Osteoblast (primary cell): ENCODE measurements around the gene PSMC5. TPM values are rescaled to one million over a fixed set of nuclear protein-coding genes. Genes with fewer than 3 reads are reported as not detected.

ENCODE experiments used
- DNase-seq: peaks from one replicate; pipeline ENCODE4 v3.0.0; 2011; ENCODE audit warnings: low spot score, mixed read lengths; ENCODE audit not compliant: insufficient read length; ENCODE audit errors: missing footprints
- H2AFZ ChIP-seq: 2 replicates; pipeline ENCODE4 v1.6.0; 2011; ENCODE audit warnings: mild to moderate bottlenecking, low read length
- H3K27ac ChIP-seq: 2 replicates; pipeline ENCODE4 v1.5.1; 2011; ENCODE audit warnings: mild to moderate bottlenecking, low read depth, low read length, moderate library complexity
- H3K27me3 ChIP-seq: 2 replicates; pipeline ENCODE4 v1.6.0; 2012; ENCODE audit warnings: mild to moderate bottlenecking, control low read depth, inconsistent platforms, low read length, moderate library complexity; ENCODE audit not compliant: insufficient read depth
- H3K36me3 ChIP-seq: 2 replicates; pipeline ENCODE4 v1.5.1; 2011; ENCODE audit warnings: mild to moderate bottlenecking, low read length, control low read depth, moderate library complexity; ENCODE audit not compliant: insufficient read depth
- H3K4me1 ChIP-seq: 2 replicates; pipeline ENCODE4 v1.5.1; 2011; ENCODE audit warnings: mild to moderate bottlenecking, low read length, control low read depth, moderate library complexity; ENCODE audit not compliant: insufficient read depth
- H3K4me2 ChIP-seq: 2 replicates; pipeline ENCODE4 v1.6.0; 2011; ENCODE audit warnings: mild to moderate bottlenecking, low read length; ENCODE audit not compliant: insufficient read depth
- H3K4me3 ChIP-seq: fragments of 200-600 bp; sonication (generic); 3 replicates; pipeline ENCODE4 v1.5.1; 2012; ENCODE audit warnings: mild to moderate bottlenecking, low read length, inconsistent platforms; ENCODE audit not compliant: insufficient read depth
- H3K79me2 ChIP-seq: 2 replicates; pipeline ENCODE4 v1.6.0; 2012; ENCODE audit warnings: mild to moderate bottlenecking, low read length, control low read depth, inconsistent platforms; ENCODE audit not compliant: insufficient read depth
- H3K9me3 ChIP-seq: 2 replicates; pipeline ENCODE4 v1.5.1; 2011; ENCODE audit warnings: low read depth, low read length, control low read depth
- H4K20me1 ChIP-seq: 2 replicates; pipeline ENCODE4 v1.6.0; 2012; ENCODE audit warnings: mild to moderate bottlenecking, low read length, control low read depth; ENCODE audit not compliant: insufficient read depth
- total RNA-seq: library from RNA; depleted of rRNA; stranded (reverse); fragments of >200 nt; gene quantifications from 2 replicates; pipeline ENCODE4 v1.2.3, GENCODE V29; 2012
- TF ChIP-seq, protein P1 (sequence below): IDR thresholded peaks from 2 replicates; pipeline ENCODE4 v1.5.1; 2011; ENCODE audit warnings: mild to moderate bottlenecking, low read depth, low read length, moderate library complexity; ENCODE audit errors: extremely low read depth

The PSMC5 gene
- total RNA-seq, 1 donor: 34.0 TPM

DNA sequence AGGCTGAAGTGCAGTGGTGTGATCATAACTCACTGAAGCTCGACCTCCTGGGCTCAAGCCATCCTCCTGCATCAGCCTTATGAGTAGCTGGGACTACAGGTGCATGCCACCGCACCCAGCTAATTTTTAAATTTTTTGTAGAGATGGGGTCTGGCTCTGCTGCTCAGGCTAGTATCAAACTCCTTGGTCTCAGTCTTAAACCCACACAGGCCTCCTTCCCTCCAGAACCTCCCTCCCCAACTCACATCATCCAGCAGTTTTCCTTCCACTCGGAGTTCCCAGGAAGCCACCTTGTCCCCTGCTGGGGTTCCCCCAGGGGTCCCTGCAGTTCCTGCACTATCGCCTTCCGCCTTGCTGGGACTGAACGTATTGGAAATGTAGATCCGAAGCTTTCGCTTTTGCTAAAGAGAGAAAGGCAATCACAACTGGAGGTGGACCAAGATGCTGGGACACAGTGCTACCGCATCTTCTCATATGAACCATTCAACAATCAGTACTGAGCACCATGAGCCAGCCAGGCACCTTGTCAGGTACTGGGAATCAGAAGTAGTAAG is 8.0 kb downstream of the PSMC5 start:
- H2AFZ ChIP-seq: no peak overlapping the region
- H3K27me3 ChIP-seq: no peaks in the 10 kb centered on the region
- H3K79me2 ChIP-seq: peaks cover 52% of the 10 kb centered on the region
- peaks cover 31% of the 10 kb centered on the region for H4K20me1 ChIP-seq
- H3K27ac ChIP-seq: no peak overlapping the region
- no peaks in the 10 kb centered on the region for H3K9me3 ChIP-seq
- peaks cover 16% of the 10 kb centered on the region for H3K4me1 ChIP-seq
- DNase-seq: no peak
- H3K4me3 ChIP-seq: no peak overlapping the region
- TF ChIP-seq, protein P1, sequence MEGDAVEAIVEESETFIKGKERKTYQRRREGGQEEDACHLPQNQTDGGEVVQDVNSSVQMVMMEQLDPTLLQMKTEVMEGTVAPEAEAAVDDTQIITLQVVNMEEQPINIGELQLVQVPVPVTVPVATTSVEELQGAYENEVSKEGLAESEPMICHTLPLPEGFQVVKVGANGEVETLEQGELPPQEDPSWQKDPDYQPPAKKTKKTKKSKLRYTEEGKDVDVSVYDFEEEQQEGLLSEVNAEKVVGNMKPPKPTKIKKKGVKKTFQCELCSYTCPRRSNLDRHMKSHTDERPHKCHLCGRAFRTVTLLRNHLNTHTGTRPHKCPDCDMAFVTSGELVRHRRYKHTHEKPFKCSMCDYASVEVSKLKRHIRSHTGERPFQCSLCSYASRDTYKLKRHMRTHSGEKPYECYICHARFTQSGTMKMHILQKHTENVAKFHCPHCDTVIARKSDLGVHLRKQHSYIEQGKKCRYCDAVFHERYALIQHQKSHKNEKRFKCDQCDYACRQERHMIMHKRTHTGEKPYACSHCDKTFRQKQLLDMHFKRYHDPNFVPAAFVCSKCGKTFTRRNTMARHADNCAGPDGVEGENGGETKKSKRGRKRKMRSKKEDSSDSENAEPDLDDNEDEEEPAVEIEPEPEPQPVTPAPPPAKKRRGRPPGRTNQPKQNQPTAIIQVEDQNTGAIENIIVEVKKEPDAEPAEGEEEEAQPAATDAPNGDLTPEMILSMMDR: no peak
- peaks cover 59% of the 10 kb centered on the region for H3K36me3 ChIP-seq
- H3K4me2 ChIP-seq: no peak overlapping the region

DNA sequence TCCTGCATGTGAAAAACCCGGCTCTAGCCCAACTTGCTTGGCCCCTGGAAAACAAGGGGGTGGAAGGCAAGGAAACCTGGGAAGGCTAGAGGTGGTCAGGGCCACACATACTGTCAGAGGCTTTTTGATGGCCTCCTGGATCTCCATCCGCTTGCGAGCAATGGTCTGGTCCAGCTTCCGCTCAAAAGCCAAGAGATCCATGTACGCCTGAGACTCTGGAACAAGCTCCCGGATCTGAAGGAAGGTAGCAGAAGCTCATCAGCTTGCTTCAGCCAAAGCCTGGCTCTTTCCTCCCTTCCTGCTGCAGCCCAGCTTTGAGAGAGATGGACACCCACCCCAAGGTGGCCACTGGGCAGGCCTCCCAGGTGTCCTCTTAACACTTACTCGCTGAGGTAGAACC is 9.6 kb downstream of the PSMC5 start:
- H3K79me2 ChIP-seq: peaks cover 63% of the 10 kb centered on the region
- peaks cover 43% of the 10 kb centered on the region for H3K36me3 ChIP-seq
- no peaks in the 10 kb centered on the region for H3K27me3 ChIP-seq

DNA sequence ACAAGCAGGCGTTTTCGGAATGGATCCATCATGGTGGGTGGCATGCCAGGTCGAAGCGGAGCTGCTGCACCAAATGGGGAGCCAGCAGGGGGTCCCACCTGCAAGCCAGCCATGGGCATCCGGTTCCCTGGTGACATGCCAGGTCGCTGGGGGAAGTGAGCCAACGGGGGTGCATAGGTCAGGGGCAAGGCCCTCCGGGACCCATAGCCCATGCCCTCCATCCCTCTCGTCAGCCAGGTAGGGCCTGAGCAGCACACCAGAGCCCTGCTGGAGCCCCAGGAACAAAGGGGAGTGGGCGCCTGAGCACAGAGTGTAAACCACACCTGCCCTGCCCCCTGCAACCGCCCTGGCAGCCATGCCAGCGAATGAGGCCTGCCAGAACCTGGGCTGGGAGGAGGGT is 10.2 kb downstream of the PSMC5 start:
- TF ChIP-seq, protein P1: no peak
- no peaks in the 10 kb centered on the region for H3K27me3 ChIP-seq
- H3K36me3 ChIP-seq: peaks cover 36% of the 10 kb centered on the region
- H3K4me2 ChIP-seq: no peak overlapping the region
- H3K4me1 ChIP-seq: peaks cover 29% of the 10 kb centered on the region
- H3K4me3 ChIP-seq: no peak overlapping the region
- no peak for DNase-seq
- H3K27ac ChIP-seq: no peak overlapping the region
- no peak overlapping the region for H2AFZ ChIP-seq
- H3K79me2 ChIP-seq: peaks cover 68% of the 10 kb centered on the region
- peaks cover 40% of the 10 kb centered on the region for H4K20me1 ChIP-seq
- H3K9me3 ChIP-seq: no peaks in the 10 kb centered on the region

More for the DNA sequence above, 9.6 kb downstream of the PSMC5 start:
- H4K20me1 ChIP-seq: peaks cover 40% of the 10 kb centered on the region
- H2AFZ ChIP-seq: no peak overlapping the region
- no peak for DNase-seq
- H3K9me3 ChIP-seq: no peaks in the 10 kb centered on the region
- H3K4me2 ChIP-seq: no peak overlapping the region
- TF ChIP-seq, protein P1: no peak
- no peak overlapping the region for H3K27ac ChIP-seq
- no peak overlapping the region for H3K4me3 ChIP-seq
- peaks cover 29% of the 10 kb centered on the region for H3K4me1 ChIP-seq

DNA sequence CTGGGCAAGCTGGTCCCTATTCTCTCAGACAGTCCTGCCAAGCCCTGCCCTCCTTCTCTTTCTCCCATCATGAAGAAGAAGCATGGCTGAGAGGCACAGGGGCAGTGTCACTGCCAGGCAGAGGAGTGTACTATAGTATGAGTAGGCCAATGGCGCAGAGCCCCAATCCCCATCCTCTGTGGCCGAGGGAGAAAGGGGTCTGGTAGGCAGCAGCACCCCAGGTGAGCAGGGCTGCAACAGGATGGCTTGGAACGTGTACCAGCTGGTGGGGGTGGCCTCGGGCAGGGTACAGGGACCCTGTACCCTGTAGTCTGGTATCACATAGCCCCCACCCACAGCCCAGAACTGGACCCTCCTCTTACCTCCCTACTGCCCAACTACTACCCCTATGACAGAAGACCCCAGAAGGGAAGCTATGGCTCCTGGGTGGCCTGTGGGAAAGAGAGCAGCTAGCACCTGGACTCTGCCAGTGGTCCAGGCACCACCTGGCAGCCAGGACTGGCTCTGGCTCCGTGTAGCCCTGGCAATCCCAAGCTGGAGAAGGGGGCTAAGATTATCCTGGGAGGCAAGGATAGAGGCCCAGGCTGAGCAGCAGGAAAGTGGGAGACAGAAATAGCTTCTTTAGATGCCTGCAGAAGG is 10.8 kb downstream of the PSMC5 start:
- peaks cover 68% of the 10 kb centered on the region for H3K79me2 ChIP-seq
- peak overlapping the region; percentile 31 for H3K4me2 ChIP-seq

More for the DNA sequence above, 10.8 kb downstream of the PSMC5 start:
- H4K20me1 ChIP-seq: peaks cover 40% of the 10 kb centered on the region
- H3K4me1 ChIP-seq: peaks cover 29% of the 10 kb centered on the region
- peaks cover 30% of the 10 kb centered on the region for H3K36me3 ChIP-seq
- TF ChIP-seq, protein P1: no peak
- H3K27me3 ChIP-seq: no peaks in the 10 kb centered on the region
- H3K9me3 ChIP-seq: no peaks in the 10 kb centered on the region
- DNase-seq: no peak
- no peak overlapping the region for H3K27ac ChIP-seq
- H3K4me3 ChIP-seq: no peak overlapping the region
- no peak overlapping the region for H2AFZ ChIP-seq
